Vagina (tissue), 2 donors: ENCODE results near the gene MEI1. TPM values are rescaled to one million over a fixed set of nuclear protein-coding genes. Genes with fewer than 3 reads are reported as not detected.
A peak's percentile ranks its signal among the peaks of the same experiment; 100 is the strongest.

ENCODE experiments used
- DNase-seq, 2 donors: peaks; one replicate each; pipeline ENCODE4 v3.0.0-alpha.2; 2017; ENCODE audit errors: extremely low spot score in 2 of 2
- H3K27ac ChIP-seq: fragments of 200-600 bp; sonication (generic); one replicate; pipeline ENCODE4 v1.5.1; 2019
- H3K27me3 ChIP-seq: fragments of 200-600 bp; sonication (generic); one replicate; pipeline ENCODE4 v1.5.1; 2019
- H3K36me3 ChIP-seq, 2 donors: fragments of 200-600 bp; sonication (generic); one replicate each; pipeline ENCODE4 v1.5.1; 2017 to 2019
- H3K4me1 ChIP-seq: fragments of 200-600 bp; sonication (generic); one replicate; pipeline ENCODE4 v1.5.1; 2019
- H3K4me3 ChIP-seq, 2 donors: fragments of 200-600 bp; sonication (generic); 1 replicate in 1 of 2; 2 replicates in 1 of 2; pipeline ENCODE4 v1.5.1; 2016 to 2019
- H3K9me3 ChIP-seq: fragments of 200-600 bp; sonication (generic); one replicate; pipeline ENCODE4 v1.5.1; 2019
- CTCF ChIP-seq, 3 experiments: fragments of 450-650 bp in 2 of 3; fragments of 200-600 bp in 1 of 3; sonication (generic) in 1 of 3; IDR thresholded peaks; one replicate each; pipeline ENCODE4 v1.5.1; 2017 to 2019; ENCODE audit warnings: antibody characterized with exemption in 3 of 3, mild to moderate bottlenecking in 2 of 3, moderate library complexity in 2 of 3
- POLR2A ChIP-seq, 2 donors: fragments of 450-650 bp; IDR thresholded peaks; one replicate each; pipeline ENCODE4 v1.6.1; 2017; ENCODE audit warnings: antibody characterized with exemption in 2 of 2, mild to moderate bottlenecking in 2 of 2, moderate library complexity in 2 of 2
- POLR2AphosphoS5 ChIP-seq, 2 donors: sonication (generic); formaldehyde crosslinking; IDR thresholded peaks; one replicate each; pipeline ENCODE4 v1.9.0; 2017; ENCODE audit warnings: antibody characterized with exemption in 2 of 2, mild to moderate bottlenecking in 2 of 2, low read depth in 1 of 2; ENCODE audit not compliant: insufficient read depth in 1 of 2
- intact Hi-C: fragments of 100-400 bp; cut with DNase I; formaldehyde crosslinking; loops from one replicate; pipeline ENCODE4 v1.15.1; 2023
- total RNA-seq: library from RNA; depleted of rRNA; stranded (reverse); fragments of >200 nt; gene quantifications from one replicate; pipeline ENCODE4 v1.2.3, GENCODE V29; 2016

The MEI1 gene
- total RNA-seq, 1 donor from 2014 or later: 6.4 TPM

DNA sequence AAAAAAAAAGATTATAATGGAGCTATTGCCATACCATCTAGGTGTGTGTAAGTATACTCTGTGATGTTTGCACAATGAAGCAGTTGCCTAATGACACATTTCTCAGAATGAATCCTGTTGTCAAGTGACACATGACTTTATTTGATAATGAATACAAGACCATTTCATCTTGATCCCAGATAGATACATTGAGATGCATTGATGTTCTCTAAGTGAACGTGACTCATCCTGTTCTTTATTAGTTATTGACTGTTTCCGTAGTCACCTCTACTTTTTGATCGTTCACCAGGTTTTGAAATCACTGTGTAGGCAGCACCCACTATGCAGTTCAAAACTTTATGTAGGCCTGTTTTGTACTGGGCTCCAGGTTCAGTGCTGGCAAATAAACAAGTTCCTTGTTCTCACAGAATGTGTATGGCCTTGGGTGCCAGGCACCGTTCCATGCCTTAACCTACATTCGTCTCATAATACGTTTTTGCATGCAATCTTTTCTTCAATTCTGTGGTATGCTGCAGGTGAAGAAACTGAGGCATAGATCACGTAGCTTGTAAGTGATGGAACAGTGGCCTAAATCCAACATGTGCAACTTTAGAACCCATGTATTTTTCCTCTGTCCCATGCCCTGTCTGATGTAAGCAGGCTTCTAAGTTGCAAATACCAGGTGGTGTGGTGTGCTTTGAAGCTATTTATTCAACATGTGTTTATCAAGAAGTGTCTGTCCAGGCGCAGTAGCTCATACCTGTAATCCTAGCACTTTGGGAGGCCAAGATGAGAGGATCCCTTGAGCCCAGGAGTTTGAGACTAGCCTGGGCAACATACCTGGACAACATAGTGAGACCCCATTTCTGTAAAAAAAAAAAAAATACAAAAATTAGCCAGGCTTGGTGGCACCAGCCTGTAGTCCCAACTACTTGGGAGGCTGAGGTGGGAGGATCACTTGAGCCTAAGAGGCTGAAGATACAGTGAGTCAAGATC is 144.0 kb downstream of the MEI1 start:
- intact Hi-C loops: no loop called here
- no peak for DNase-seq
- no peak for TF ChIP-seq POLR2A (IDR thresholded peaks at IDR 0.05)
- TF ChIP-seq CTCF (IDR thresholded peaks at IDR 0.05): no peak
- TF ChIP-seq POLR2AphosphoS5 (IDR thresholded peaks at IDR 0.05; ENCODE audit: insufficient read depth in 1 of 2, low read depth in 1 of 2): peak in 1 of 2 donors; percentile 51
- Histone ChIP-seq H3K27ac (no peak overlapping the region), H3K9me3 (no peaks in the 10 kb centered on the region), H3K36me3 (no peaks in the 10 kb centered on the region), H3K27me3 (no peaks in the 10 kb centered on the region), H3K4me1 (peaks cover 100% of the 10 kb centered on the region), H3K4me3 (no peak overlapping the region)

DNA sequence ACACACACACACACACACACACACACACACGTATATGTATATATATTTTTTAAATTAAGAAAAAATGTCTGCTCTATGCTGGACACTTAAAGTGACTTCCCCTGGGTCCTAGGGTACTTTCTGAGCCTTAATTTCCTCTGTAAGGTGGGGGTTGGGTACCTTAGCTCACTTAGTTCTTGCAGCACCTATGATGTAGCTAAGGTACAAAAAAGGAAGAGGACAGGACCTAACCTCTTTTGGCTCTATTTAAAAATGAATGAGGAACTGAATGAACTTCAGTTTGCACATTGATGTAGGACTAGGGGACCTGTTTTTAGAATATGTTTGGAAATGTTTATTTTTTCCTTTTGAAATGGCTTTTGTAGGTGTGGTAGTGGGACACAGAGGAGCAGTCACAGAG is 144.7 kb downstream of the MEI1 start:
- no peaks in the 10 kb centered on the region for H3K36me3 ChIP-seq
- intact Hi-C loops: no loop called here
- H3K4me1 ChIP-seq: peaks cover 100% of the 10 kb centered on the region
- no peak for TF ChIP-seq POLR2A (IDR thresholded peaks at IDR 0.05)
- peak overlapping the region; percentile 27 for H3K27ac ChIP-seq
- H3K4me3 ChIP-seq: no peak overlapping the region
- H3K27me3 ChIP-seq: no peaks in the 10 kb centered on the region
- no peak for DNase-seq
- H3K9me3 ChIP-seq: no peaks in the 10 kb centered on the region

DNA sequence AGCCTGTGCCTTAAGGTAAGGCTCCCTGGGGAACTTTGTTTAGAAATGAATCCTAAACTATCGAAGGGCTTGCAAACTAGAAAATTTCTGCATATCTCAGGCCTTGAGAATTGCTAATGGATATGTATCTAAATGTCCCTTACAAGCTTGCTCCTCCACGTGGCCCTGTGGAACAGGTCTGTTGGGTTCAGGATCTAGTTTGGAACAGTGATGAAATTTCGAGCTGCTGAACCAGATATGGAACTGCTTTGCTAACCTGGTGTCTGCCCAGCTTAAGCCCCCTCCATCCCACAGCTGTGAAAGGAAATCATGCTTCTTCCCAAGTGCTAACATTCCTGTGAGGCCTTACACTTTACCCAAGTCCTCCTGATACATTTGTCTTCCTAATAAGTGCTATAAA is 145.2 kb downstream of the MEI1 start:
- no peak for DNase-seq
- intact Hi-C loops: no loop called here
- peaks cover 98% of the 10 kb centered on the region for H3K4me1 ChIP-seq
- no peaks in the 10 kb centered on the region for H3K36me3 ChIP-seq
- H3K27ac ChIP-seq: peak overlapping the region; percentile 27
- H3K9me3 ChIP-seq: no peaks in the 10 kb centered on the region
- TF ChIP-seq CTCF (IDR thresholded peaks at IDR 0.05) (no peak), POLR2AphosphoS5 (IDR thresholded peaks at IDR 0.05; ENCODE audit: insufficient read depth in 1 of 2, low read depth in 1 of 2) (peak in 1 of 2 donors; percentile 42), POLR2A (IDR thresholded peaks at IDR 0.05) (no peak)
- no peak overlapping the region for H3K4me3 ChIP-seq
- H3K27me3 ChIP-seq: no peaks in the 10 kb centered on the region

DNA sequence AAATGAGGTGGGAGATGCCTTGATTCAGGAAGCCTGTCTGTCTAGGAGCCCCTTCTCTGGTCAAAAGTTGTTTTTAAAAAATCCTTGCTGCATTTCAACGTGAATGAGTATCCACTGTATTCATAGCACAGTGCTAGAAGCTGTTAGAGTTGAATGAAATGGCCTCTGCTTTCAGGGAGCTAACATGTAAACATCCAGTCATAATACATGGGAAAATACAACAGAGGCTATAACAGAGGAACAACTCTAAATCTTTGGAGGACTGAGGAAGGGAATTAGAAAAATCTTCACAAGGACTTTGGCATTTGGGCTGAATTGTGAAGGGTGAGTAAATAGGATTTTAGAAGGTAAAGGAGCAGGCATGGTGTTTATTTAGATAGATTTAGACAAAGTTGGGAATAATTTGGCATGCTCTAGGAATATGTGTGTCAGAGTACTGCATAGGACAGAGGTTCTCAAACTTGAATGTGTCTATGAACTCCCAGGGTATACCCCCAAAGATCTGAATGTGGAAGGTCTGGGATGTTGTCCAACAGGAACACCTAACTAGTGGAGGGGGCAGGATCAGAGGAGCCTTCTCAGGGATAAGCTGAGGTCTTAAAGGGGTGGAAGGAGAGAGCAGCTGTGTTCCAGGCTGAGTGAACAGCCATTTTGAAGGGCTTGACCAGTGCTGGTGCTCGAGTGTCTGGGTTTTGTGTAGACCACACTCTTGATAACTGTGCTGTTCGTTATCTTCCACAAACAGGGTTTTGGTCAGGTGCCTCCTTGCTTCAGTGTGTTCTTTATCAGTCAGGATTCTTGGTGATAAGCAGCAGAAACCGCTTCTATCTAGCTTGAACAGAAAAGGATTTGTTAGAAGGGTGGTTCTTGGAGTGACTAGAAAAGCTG is 146.3 kb downstream of the MEI1 start:
- intact Hi-C loops: no loop called here
- Histone ChIP-seq H3K27me3 (no peaks in the 10 kb centered on the region), H3K9me3 (no peaks in the 10 kb centered on the region), H3K27ac (peak overlapping the region; percentile 52), H3K4me1 (peaks cover 87% of the 10 kb centered on the region), H3K4me3 (no peak overlapping the region), H3K36me3 (no peaks in the 10 kb centered on the region)
- no peak for DNase-seq
- TF ChIP-seq POLR2A (IDR thresholded peaks at IDR 0.05) (no peak), CTCF (IDR thresholded peaks at IDR 0.05) (no peak), POLR2AphosphoS5 (IDR thresholded peaks at IDR 0.05; ENCODE audit: insufficient read depth in 1 of 2, low read depth in 1 of 2) (no peak)

GRCh38 chr22:41846268-41846987 is 147.1 kb downstream of the MEI1 start:
- H3K36me3 ChIP-seq: no peaks in the 10 kb centered on the region
- no peaks in the 10 kb centered on the region for H3K27me3 ChIP-seq
- H3K9me3 ChIP-seq: no peaks in the 10 kb centered on the region
- DNase-seq: no peak
- H3K27ac ChIP-seq: peak overlapping the region; percentile 52
- TF ChIP-seq CTCF (IDR thresholded peaks at IDR 0.05): no peak
- TF ChIP-seq POLR2A (IDR thresholded peaks at IDR 0.05): no peak
- no peak for TF ChIP-seq POLR2AphosphoS5 (IDR thresholded peaks at IDR 0.05; ENCODE audit: insufficient read depth in 1 of 2, low read depth in 1 of 2)
- H3K4me3 ChIP-seq: no peak overlapping the region
- H3K4me1 ChIP-seq: peaks cover 79% of the 10 kb centered on the region
- intact Hi-C loops: no loop called here
